K562 (cell line): ENCODE results near the gene LLGL2. TPM values are rescaled to one million over a fixed set of nuclear protein-coding genes. Genes with fewer than 3 reads are reported as not detected.

Source experiments
- BRD9 ChIP-seq: fragments of 450-650 bp; IDR thresholded peaks from 2 replicates; pipeline ENCODE4 v1.6.1; 2018; ENCODE audit warnings: low read depth; ENCODE audit not compliant: partially characterized antibody
- E2F1 ChIP-seq: sonication (generic); formaldehyde crosslinking; IDR thresholded peaks from 2 replicates; pipeline ENCODE4 v1.8.1; 2023; ENCODE audit warnings: mild to moderate bottlenecking, missing genetic modification reagents, moderate library complexity
- ETV1 ChIP-seq: fragments of 450-650 bp; conservative IDR thresholded peaks from 2 replicates; pipeline ENCODE4 v1.6.1; 2016; ENCODE audit warnings: missing genetic modification characterization, control low read depth, low read depth, missing compliant biosample characterization
- EZH2 ChIP-seq: IDR thresholded peaks from 2 replicates; pipeline ENCODE4 v1.6.1; 2012; ENCODE audit warnings: low read depth, mild to moderate bottlenecking, inconsistent platforms, low read length, borderline replicate concordance
- HMGXB4 ChIP-seq: sonication (generic); formaldehyde crosslinking; IDR thresholded peaks from 2 replicates; pipeline ENCODE4 v1.8.1; 2023; ENCODE audit warnings: mild to moderate bottlenecking, missing genetic modification reagents
- JUN ChIP-seq, 2 experiments: sonication (generic) in 1 of 2; formaldehyde crosslinking in 1 of 2; IDR thresholded peaks; 2 replicates each; pipeline versions ENCODE4 v1.6.1 to v1.8.0; 2012 to 2022; ENCODE audit warnings: borderline replicate concordance in 2 of 2, mild to moderate bottlenecking in 2 of 2, improper control_type of control experiment in 1 of 2, low read depth in 1 of 2, low read length in 1 of 2, missing genetic modification reagents in 1 of 2
- MEF2A ChIP-seq: IDR thresholded peaks from 2 replicates; pipeline ENCODE4 v1.6.1; 2011; ENCODE audit warnings: low read depth, mild to moderate bottlenecking, low read length, moderate library complexity; ENCODE audit not compliant: control insufficient read depth
- MLLT1 ChIP-seq, 2 experiments: fragments of 450-650 bp; IDR thresholded peaks; 2 replicates each; pipeline ENCODE4 v1.6.1; 2016
- POLR2G ChIP-seq: fragments of 200-400 bp; formaldehyde crosslinking; IDR thresholded peaks from 2 replicates; pipeline ENCODE4 v1.6.1; 2017; ENCODE audit warnings: low read depth, mild to moderate bottlenecking, antibody characterized with exemption, low read length, moderate library complexity
- SMAD3 ChIP-seq: fragments of 450-650 bp; formaldehyde crosslinking; conservative IDR thresholded peaks from 2 replicates; pipeline ENCODE4 v1.4.0; 2020; ENCODE audit warnings: mild to moderate bottlenecking
- THRB ChIP-seq: fragments of 450-650 bp; formaldehyde crosslinking; conservative IDR thresholded peaks from 2 replicates; pipeline ENCODE4 v1.4.0; 2022; ENCODE audit warnings: mild to moderate bottlenecking, missing genetic modification characterization
- ZEB2 ChIP-seq: fragments of 450-650 bp; IDR thresholded peaks from 2 replicates; pipeline ENCODE4 v1.6.1; 2016
- ZFP91 ChIP-seq: sonication (generic); formaldehyde crosslinking; IDR thresholded peaks from 2 replicates; pipeline ENCODE4 v1.8.0; 2022; ENCODE audit warnings: mild to moderate bottlenecking, missing genetic modification reagents
- ZNF175 ChIP-seq: fragments of 200-800 bp; sonication (Bioruptor generic); IDR thresholded peaks from 2 replicates; pipeline ENCODE4 v1.6.1; 2016; ENCODE audit warnings: low read depth, mild to moderate bottlenecking, missing genetic modification characterization, missing compliant biosample characterization
- ZNF311 ChIP-seq: fragments of 250-450 bp; sonication (Bioruptor Pico); IDR thresholded peaks from 2 replicates; pipeline ENCODE4 v1.4.0; 2020; ENCODE audit warnings: mild to moderate bottlenecking, moderate library complexity
- ZNF511 ChIP-seq: sonication (generic); formaldehyde crosslinking; IDR thresholded peaks from 2 replicates; pipeline ENCODE4 v1.8.0; 2022; ENCODE audit warnings: mild to moderate bottlenecking, missing genetic modification reagents
- ZNF644 ChIP-seq: fragments of 200-800 bp; sonication (Bioruptor generic); IDR thresholded peaks from 2 replicates; pipeline ENCODE4 v1.6.1; 2016; ENCODE audit warnings: low read depth, missing genetic modification characterization, missing compliant biosample characterization
- polyA plus RNA-seq, 8 experiments: library from polyadenylated mRNA; depleted of rRNA in 4 of 8; stranded (reverse) in 5 of 8; unstranded in 3 of 8; fragments of >200 nt; fragmentation: Nextera tagmentation in 2 of 8; fragmentation: Illumina TruSeq in 1 of 8; extraction: Ambion mirVana in 2 of 8; extraction: Trizol in 1 of 8; gene quantifications; 2 replicates each; pipeline versions ENCODE4 v1.2.1 to v1.2.3, GENCODE V29; 2011 to 2014; ENCODE audit warnings: inconsistent platforms in 1 of 8, missing spikeins in 1 of 8
- total RNA-seq, 7 experiments: library from RNA; depleted of rRNA in 6 of 7; stranded (reverse); fragments of >200 nt in 6 of 7; fragmentation: Illumina TruSeq in 2 of 7; extraction: Trizol in 2 of 7; gene quantifications; 2 replicates each; pipeline versions ENCODE4 v1.2.1 to v1.2.3, GENCODE V29; 2011 to 2021; ENCODE audit warnings: low replicate concordance in 1 of 7

Gene LLGL2
- total and polyA plus RNA-seq, 9 of the 15 experiments (the other 6 are each of a cell fraction or from before 2014, with no cell fraction given): 0.32 to 24.4 (median 10.2) TPM

GRCh38 chr17:75515496-75516254, 9.8 kb upstream of the LLGL2 start, which contains the start of gene CASKIN2 (continued):
- TF ChIP-seq HMGXB4 (CRISPR knock-in tag) (peak; percentile 99), E2F1 (CRISPR knock-in tag) (peak; percentile 92), EZH2 (no peak), SMAD3 (0 out of 2 replicates have a peak, but pooled peaks have one; percentile 4), BRD9 (no peak), ZNF311 (CRISPR knock-in tag) (peak; percentile 69; the same call in 1 of the 2 replicates), MLLT1 (IDR thresholded peaks at IDR 0.05) (peak in 1 of 2 experiments; percentile 69; a peak in 2 of 4 replicates), ZFP91 (CRISPR knock-in tag) (peak; percentile 62; the same call in 1 of the 2 replicates), ZNF644 (tag) (no peak), ETV1 (no peak), ZNF175 (CRISPR knock-in tag) (no peak; the same call in 1 of the 2 replicates), THRB (CRISPR knock-in tag) (no peak), POLR2G (peak; percentile 11; the same call in 1 of the 2 replicates), MEF2A (no peak), ZEB2 (peak; percentile 87), ZNF511 (CRISPR knock-in tag) (peak; percentile 99), JUN (IDR thresholded peaks at IDR 0.05; ENCODE audit: borderline replicate concordance, low read depth, low read length) (no peak), JUN (CRISPR knock-in tag; IDR thresholded peaks at IDR 0.05; ENCODE audit: borderline replicate concordance) (peak; percentile 92)
